Glomerular visceral epithelial cell (primary cell): ENCODE data around the gene DUS1L.
"Not testable (repeated sequence)": the region's sequence is repeated elsewhere in the genome, so short reads cannot be mapped to it uniquely, and the experiment has no call there.

Source experiments
- DNase-seq: peaks from one replicate; pipeline ENCODE4 v3.0.0-alpha.2; 2016; ENCODE audit errors: extremely low spot score

DUS1L gene

GRCh38 chr17:82039695-82040299 lies 25.8 kb downstream of the DUS1L start:
- DNase-seq, result no peak

DNA sequence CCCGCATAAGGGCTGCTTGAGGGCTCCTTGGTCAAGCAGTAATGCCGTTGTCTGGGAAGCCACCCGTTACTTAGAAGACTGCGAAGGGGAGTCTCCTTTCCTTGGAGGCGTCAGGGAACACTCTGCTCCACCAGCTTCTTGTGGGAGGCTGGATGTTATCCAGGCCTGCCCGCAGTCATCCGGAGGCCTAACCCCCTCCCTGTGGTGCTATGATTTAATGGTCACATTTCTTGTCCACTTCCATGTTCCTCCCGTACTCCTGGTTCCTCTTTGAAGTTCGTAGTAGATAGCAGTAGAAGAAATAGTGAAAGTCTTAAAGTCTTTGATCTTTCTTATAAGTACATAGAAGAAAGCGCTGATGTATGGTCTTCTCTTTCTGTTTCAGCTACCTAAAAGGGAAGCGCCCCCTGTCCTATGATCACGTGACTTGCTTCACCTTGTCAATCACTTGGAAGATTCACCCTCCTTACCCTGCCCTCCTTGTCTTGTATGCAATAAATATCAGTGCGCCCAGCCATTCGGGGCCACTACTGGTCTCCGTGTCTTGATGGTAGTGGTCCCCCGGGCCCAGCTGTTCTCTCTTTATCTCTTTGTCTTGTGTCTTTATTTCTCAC lies 26.7 kb downstream of the DUS1L start:
- not testable (repeated sequence) for DNase-seq

- DNase-seq, result no peak
Measured at GRCh38 chr17:82037889-82038195, 27.8 kb downstream of the DUS1L start.

DNA sequence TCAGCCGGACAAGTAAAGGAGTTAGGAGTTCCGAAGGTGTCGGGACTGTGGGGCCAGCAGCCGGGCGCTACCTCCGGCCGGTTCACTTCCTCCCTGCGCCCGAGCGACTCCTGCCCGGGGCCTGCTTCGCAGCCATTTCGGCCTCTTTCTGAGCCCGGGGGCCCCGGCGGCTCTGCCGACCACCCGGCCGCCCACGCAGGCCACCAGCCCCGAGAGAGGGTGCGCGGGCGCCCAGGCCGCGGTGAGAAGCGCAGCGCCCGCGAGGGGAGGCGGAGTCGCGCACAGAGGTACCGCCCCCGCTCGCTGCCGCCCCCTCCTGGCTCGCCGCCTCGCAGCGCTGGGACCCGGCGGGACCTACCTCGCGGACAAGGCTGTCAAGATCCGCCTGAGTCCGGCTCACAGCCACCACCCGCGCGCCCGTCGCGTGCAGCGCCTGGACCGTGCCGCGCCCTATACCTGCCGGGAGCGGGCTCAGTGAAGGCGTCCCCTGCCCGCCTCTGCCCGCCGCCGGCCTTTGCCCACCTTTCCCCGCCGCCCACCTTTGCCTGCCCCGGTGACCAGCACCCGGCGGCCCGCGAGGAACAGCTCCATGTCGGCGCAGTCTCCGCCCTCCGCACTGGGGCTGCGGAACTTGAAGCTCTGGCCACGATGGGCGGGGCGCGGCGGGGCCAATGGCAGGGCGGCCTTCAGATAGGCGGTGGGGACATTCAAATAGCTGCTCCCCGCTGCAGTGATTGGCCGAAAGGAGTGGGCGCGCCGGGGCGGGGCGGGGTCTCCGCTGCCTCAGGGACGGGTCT lies 28.3 kb downstream of the DUS1L start, which contains the start of gene DCXR:
Gene DCXR, minus strand, starts transcription at position 606 of the 797 bp plus-strand sequence. Its CDS starts 15 bp downstream, at position 591.
- peak; percentile 97 for DNase-seq

- no peak for DNase-seq
Measured at GRCh38 chr17:82036634-82037091, 28.9 kb downstream of the DUS1L start.

- DNase-seq, result no peak
Measured at GRCh38 chr17:82035956-82036633, 29.5 kb downstream of the DUS1L start.

DNA sequence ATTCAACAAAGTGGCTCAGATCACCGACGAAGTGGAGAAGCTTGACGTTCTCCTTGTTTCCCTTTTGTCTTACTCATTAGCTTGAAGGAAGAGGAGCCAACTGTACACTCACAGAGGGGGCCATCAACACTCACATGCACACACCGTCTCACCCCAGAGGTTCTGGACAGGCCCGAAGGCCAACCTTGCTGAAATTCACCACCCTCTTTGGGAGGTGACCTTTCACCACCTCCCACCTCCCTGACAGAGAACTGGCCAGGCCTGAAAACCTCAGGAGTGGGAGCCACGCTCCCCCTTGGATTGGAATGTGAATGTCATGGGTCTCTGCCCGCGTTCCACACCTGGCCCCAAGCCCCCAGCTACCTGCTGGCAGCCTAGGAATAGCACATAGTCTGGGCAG lies 30.1 kb downstream of the DUS1L start:
- no peak for DNase-seq

- no peak for DNase-seq
Measured at GRCh38 chr17:82034371-82035011, 31.1 kb downstream of the DUS1L start.

DNA sequence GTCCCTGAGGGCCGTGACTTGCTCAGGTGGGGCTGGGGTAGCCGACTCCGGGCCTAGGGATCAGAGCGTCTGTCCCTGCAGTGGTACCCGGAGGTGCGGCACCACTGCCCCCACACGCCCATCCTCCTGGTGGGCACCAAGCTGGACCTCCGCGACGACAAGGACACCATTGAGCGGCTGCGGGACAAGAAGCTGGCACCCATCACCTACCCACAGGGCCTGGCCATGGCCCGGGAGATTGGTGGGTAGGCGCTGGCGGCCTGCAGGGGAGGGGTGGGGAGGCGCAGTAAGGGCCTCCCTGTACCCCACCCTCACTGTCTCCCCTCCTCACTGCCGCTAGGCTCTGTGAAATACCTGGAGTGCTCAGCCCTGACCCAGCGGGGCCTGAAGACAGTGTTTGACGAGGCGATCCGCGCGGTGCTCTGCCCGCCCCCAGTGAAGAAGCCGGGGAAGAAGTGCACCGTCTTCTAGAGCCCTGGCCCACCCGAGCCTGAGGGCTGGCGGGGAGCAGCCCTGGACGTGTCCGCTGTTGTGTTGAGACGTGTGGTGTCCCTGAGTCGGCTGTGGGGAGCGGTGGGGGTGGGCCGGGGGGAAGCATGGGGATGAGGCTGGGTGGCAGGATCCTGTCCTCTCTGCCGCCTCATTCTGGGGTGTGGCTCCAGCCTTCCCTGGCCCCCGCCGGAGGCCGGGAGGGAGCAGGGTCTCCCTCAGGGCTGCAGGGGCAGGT lies 32.1 kb downstream of the DUS1L start:
- no peak for DNase-seq

- peak; percentile 43 for DNase-seq
Measured at GRCh38 chr17:82031885-82032627, 33.5 kb downstream of the DUS1L start.

GRCh38 chr17:82031303-82031884 lies 34.2 kb downstream of the DUS1L start, which contains the start of gene RAC3:
Gene RAC3, plus strand, starts transcription at chr17:82031678. Its CDS starts 84 bp downstream, at chr17:82031762.
- peak; percentile 47 for DNase-seq

DNA sequence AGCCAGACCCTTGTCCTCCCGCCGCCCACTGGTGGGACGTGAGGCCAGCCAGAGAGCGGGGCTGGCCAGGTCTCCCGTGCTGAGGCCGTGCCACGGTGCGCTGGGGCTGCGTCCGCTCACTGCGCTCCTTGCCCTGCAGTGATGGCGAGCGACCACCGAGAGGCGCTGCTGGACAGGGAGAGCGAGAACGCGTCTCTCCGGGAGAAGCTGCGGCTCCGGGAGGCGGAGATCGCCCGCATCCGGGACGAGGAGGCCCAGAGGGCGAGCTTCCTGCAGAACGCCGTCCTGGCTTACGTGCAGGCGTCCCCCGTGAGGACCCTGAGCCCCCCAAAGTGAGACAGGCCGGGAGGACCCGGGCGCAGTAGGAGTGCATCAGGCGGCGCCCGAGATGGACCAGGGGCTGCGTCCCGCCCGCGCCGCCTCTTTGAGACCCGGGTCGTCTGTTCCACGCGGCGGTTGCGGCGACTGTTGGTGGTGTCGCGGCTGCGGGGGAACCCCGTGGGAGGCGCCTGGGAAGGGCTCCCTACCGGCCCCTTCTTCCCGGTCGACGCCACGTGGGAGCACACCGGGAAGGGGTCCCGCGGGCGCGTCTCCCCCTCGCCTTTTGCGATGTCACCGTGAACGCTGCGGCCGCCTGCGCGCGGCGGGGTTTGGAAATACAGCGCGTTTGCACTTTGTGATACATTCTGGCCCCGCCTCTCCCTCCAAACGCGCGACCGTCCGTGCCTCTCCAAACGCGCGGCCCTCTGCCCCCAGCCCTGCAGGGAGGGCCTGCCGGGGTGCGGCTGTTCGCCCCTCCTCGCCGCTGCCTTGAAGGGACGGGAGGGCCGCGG lies 34.9 kb downstream of the DUS1L start:
- DNase-seq, result peak; percentile 67

GRCh38 chr17:82029990-82030469 lies 35.6 kb downstream of the DUS1L start:
- DNase-seq, result no peak

GRCh38 chr17:82029391-82029790 lies 36.2 kb downstream of the DUS1L start:
- no peak for DNase-seq

DNA sequence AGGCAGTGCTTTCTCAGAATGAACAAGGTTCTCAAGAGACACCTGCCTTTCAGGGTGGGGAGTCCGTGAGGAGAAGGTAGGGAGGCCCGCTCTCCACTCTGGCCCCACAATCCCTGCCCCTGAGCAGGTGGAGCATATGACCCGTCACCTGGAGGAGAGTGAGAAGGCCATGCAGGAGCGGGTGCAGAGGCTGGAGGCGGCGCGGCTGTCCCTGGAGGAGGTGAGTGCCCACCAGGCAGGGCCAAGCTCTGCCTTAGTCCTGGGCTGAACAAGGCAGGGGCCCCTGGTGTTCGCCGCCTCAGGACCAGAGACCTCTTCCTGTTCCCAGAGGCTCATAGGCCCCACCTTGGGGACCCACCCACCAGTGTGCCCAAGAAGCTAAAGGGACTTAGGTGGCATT lies 36.6 kb downstream of the DUS1L start:
- DNase-seq, result no peak

DNA sequence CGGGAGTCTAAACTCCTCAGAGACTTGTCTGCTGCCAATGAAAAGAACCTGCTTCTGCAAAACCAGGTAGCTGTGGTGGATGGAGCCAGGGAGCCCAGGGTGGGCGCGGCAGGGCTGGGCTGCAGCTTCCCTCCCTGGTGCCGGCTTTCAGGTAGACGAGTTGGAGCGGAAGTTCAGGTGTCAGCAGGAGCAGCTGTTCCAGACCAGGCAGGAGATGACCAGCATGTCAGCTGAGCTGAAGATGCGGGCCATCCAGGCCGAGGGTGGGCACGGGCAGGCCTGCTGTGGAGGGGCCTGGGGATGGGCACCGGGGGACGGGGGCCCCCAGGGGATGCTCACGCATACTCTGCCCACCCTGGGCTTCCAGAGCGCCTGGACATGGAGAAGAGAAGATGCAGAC lies 37.4 kb downstream of the DUS1L start:
- DNase-seq, result no peak

DNA sequence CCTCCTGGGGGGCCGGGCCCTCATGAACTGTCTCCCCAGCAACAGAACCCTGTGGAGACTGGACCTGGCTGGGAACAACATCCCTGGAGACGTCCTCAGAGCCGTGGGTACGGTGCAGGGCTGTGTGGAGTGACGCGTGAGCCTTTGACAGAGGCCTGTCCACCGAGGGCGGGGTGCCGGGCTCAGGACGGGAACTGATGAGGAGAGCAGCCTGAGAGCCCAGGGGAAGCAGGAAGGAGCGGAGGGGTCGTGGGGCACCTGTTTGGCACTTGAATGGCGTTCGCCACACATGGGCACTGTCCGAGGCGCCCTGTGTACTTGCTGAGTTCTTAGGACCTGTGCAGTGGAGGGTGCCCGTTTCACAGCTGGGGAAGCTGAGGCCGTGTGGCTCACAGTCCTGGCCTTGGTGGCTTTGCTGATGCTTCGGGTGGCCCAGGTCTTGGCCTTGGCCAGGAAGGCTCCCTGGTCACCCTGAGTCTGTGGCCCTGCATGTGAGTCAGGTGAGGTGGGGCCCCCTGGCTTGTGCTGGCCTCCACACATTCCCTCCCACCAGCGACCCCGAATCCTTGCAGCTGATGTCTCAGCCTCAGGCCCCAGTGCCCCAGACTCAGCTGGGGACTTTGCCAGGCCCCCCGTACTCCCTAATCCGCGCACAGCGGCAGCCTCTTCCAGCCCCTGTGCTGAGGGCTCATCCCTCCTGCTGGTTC lies 40.0 kb downstream of the DUS1L start:
- DNase-seq, result no peak

GRCh38 chr17:82024859-82025258 lies 40.7 kb downstream of the DUS1L start:
- no peak for DNase-seq
